ENCODE measurements around the gene FBXO7.

DNA sequence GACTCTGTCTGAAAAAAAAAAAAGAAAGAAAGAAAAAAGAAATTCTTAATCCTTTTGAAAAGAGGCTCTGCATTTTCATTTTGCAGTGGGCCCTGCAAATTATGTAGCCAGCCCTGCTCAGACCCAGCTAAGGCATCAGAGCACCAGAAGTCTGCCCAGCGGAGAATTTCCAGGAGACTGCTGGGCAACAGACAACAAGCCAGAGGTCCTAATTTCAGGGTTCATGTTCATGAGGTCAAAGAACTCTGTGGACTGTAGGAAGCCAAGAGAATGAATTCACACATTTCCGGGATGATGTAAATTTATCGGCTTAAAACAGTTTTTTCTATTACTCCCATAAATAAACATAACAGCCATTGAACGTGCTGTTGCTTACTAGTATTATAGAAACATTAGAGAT is 47.7 kb upstream of the FBXO7 start:
- TF ChIP-seq CTCF (IDR thresholded peaks at IDR 0.05; ENCODE audit: insufficient read depth, low read length) (no peak), POLR2AphosphoS5 (IDR thresholded peaks at IDR 0.05; ENCODE audit: low read depth) (no peak), GABPA (IDR thresholded peaks at IDR 0.05; ENCODE audit: low read depth) (no peak)

All from HL-60 (cell line).